Lower leg skin (tissue), 4 donors: Measurements from ENCODE around the gene UBA1. TPM values are rescaled to one million over a fixed set of nuclear protein-coding genes. Genes with fewer than 3 reads are reported as not detected.

Experiments used
- DNase-seq, 2 donors: peaks; one replicate each; pipeline ENCODE4 v3.0.0-alpha.2; 2019; ENCODE audit warnings: low spot score in 2 of 2
- H3K4me3 ChIP-seq: fragments of 200-600 bp; sonication (generic); 2 replicates; pipeline ENCODE4 v1.5.1; 2017; ENCODE audit warnings: mild to moderate bottlenecking, low read depth; ENCODE audit not compliant: poor library complexity, severe bottlenecking
- CTCF ChIP-seq, 3 donors: fragments of 450-650 bp; IDR thresholded peaks; one replicate each; pipeline ENCODE4 v1.5.1; 2016; ENCODE audit warnings: antibody characterized with exemption in 3 of 3, mild to moderate bottlenecking in 3 of 3, moderate library complexity in 2 of 3
- POLR2A ChIP-seq, 2 donors: fragments of 450-650 bp; IDR thresholded peaks; one replicate each; pipeline ENCODE4 v1.6.1; 2016 to 2017; ENCODE audit warnings: antibody characterized with exemption in 2 of 2, mild to moderate bottlenecking in 1 of 2, moderate library complexity in 1 of 2
- WGBS, 2 donors: methylation state at CpG; one replicate each; pipeline ENCODE4 v1.1.5; 2018; 5-methylcytosine and 5-hydroxymethylcytosine counted together
- intact Hi-C: fragments of 100-400 bp; cut with DNase I; formaldehyde crosslinking; loops from one replicate; pipeline ENCODE4 v1.15.0; 2023; ENCODE audit warnings: low total_unique reads
- total RNA-seq, 4 donors: library from RNA; depleted of rRNA; stranded (reverse); fragments of >200 nt; gene quantifications; one replicate each; pipeline ENCODE4 v1.1.0, GENCODE V29; 2016

Gene UBA1
- total RNA-seq, 4 donors from 2014 or later, result 112 to 159 (median 121) TPM

- intact Hi-C loops, result no loop called here
- WGBS, 2 donors, result 77 to 93% methylated on average over 7 of the region's 7 CpGs
- peak in 1 of 2 donors; percentile 45 for DNase-seq
- TF ChIP-seq CTCF (IDR thresholded peaks at IDR 0.05) (no peak), POLR2A (IDR thresholded peaks at IDR 0.05) (no peak)
- H3K4me3 ChIP-seq, result no peak overlapping the region
Observed at GRCh38 chrX:47172549-47172948, 21.1 kb upstream of the UBA1 start.

DNA sequence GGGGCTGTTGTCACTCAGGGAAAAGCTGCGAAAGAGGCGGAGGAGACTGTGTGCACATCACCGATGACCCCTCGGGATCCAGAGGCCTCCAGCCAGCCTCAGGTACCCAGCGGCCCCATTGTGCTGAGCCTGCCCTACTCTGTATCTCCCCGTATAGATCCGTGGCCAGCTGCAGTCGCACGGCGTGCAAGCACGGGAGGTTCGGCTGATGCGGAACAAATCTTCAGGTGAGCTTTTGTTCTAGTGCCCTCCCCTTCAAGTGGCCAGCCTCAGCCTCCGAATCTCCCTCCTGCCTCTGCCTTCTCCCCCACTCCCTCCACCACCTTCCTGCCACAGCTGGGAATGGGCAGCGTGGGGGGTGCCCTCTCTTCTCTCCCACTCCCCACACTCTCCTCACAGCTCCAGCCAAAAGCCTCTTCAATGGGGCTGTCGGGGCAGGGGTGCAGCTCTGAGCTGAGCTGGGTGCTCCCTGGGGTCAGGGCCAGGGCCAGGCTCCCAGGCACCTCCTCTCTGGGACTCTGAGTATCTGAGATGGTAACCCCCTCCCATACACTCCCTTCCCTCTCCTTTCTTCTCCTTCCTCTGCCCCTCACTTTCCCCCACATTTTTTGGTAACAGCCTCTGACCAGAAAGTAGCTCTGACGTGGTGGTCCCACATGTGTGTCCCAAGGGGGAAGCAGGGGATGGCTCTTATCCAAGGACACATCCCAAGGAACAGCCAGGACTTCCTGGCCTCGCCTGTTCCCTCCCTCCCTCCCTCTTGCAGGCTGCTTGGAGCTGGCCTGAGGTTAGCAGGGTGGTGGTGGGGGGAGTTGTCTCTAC, 20.4 kb upstream of the UBA1 start:
- intact Hi-C loops, result no loop called here
- no peak overlapping the region for H3K4me3 ChIP-seq
- WGBS, 2 donors, result 80 to 89% methylated on average over 14 to 18 of the region's 18 CpGs
- TF ChIP-seq POLR2A (IDR thresholded peaks at IDR 0.05) (no peak), CTCF (IDR thresholded peaks at IDR 0.05) (no peak)
- peak in 1 of 2 donors; percentile 74 for DNase-seq

DNA sequence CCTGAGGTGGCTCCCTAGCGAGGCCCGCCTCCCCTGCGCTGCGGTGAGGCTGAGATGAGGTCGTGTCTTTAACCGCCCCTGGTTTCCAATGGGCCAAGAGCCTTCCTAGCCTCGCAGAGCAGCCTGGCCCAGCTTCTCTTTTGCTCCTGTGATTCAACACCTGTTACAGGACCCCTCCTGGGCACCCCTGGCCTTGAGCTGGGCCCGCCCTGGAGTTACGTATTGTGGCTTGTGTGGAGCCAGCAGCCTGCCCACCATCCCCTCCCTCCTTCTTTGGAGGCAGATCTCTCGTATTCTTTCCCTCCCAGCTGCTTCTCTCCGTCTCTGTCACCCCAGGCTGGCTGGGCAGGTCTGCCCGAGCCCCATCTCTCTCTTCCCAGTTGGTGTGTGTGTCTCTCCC, 19.3 kb upstream of the UBA1 start:
- WGBS, 2 donors, result 76 to 90% methylated on average over 12 of the region's 12 CpGs
- intact Hi-C loops, result no loop called here
- no peak overlapping the region for H3K4me3 ChIP-seq
- DNase-seq, result peak in 1 of 2 donors; percentile 48
- TF ChIP-seq POLR2A (IDR thresholded peaks at IDR 0.05), result no peak
- no peak for TF ChIP-seq CTCF (IDR thresholded peaks at IDR 0.05)

DNA sequence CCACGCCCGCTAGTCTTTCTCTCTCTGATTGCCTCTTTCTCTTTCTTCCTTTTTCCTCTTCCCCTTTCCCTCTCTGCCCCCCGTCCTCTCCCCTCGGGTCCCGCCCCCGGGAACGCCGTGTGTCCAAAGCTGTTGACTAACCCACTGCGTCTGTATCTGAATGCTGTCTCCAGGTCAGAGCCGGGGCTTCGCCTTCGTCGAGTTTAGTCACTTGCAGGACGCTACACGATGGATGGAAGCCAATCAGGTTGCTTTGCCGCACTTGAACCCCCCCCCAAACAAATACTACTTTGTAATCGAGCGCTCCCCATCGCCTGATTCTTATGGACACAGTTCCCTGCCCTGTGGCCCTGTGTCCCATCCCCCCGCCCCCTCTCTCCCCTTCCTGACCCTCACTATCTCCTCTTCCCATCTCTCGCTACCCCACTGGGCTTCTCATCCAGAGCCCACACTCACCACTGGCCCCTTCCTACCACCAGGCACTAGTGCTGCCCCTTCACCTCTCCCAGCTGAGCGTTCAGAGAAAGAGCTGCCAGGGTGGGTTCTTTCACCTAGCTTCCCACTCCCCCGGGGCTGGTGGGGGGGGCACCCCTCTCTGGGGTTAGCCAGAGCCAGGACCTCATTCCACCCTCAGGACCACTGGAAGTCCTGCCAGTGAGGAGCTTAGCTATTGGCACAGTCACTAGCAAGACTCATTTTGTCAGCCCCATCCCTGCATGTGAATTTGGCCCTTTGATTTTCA, 18.6 kb upstream of the UBA1 start:
- TF ChIP-seq POLR2A (IDR thresholded peaks at IDR 0.05) (no peak), CTCF (IDR thresholded peaks at IDR 0.05) (no peak)
- no peak overlapping the region for H3K4me3 ChIP-seq

DNA sequence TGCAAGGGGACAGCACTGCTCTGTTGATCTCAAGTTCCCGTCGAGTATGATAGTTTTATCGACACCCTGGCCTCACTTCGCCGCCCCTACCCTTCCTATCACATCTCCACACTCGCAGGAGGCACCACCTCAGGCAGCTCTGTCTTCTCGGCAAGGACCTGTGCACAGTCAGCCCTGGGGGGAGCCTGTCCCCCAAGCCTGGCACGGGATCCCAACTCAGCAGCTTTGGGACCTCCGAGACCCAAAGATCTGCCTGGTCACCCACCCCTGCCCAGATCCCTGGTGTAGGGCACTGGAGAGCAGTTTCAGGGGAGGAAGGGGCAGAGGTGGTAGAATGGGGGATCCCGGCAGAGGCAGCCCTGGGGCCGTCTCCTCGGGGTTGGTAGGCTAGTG, 18.0 kb upstream of the UBA1 start:
- WGBS, 2 donors, result 84 to 87% methylated on average over 9 to 12 of the region's 12 CpGs
- peak in 1 of 2 donors; percentile 79 for DNase-seq
- TF ChIP-seq POLR2A (IDR thresholded peaks at IDR 0.05), result no peak
- no peak for TF ChIP-seq CTCF (IDR thresholded peaks at IDR 0.05)
- intact Hi-C loops, result no loop called here
- H3K4me3 ChIP-seq, result no peak overlapping the region

More for the DNA sequence above, 18.6 kb upstream of the UBA1 start:
- DNase-seq, result peak in 1 of 2 donors; percentile 61
- 89 to 90% methylated on average over 23 of the region's 23 CpGs for WGBS, 2 donors
- intact Hi-C loops, result no loop called here
